HCT116 (cell line): ENCODE data around the gene VSIG10. TPM values are rescaled to one million over a fixed set of nuclear protein-coding genes. Genes with fewer than 3 reads are reported as not detected.

Experiments used
- ATAC-seq: fragments of 200-7000 bp; cut with Tn5 transposase; 2 replicates; pipeline ENCODE4 v1.9.1; 2020; ENCODE audit warnings: mild to moderate bottlenecking, moderate library complexity
- BruUV-seq: library from RNA; stranded (reverse); fragments of 400-500 nt; replicated peaks from 2 replicates; lab custom pipeline; 2021; lab: Mats Ljungman, UMichigan
- CTCF ChIA-PET: fragments of 300-600 bp; sonication (Branson Sonifier 250); formaldehyde crosslinking; loops from one replicate; lab custom pipeline; 2021; ENCODE audit warnings: antibody characterized with exemption; lab: Charles Lee
- POLR2A ChIA-PET: fragments of 300-600, 350-600 bp; sonication (Branson Sonifier 250); formaldehyde crosslinking; loops from one replicate; lab custom pipeline; 2021; ENCODE audit warnings: antibody characterized with exemption; lab: Charles Lee
- RAD21 ChIA-PET, 2 experiments: fragments of 300-600 bp; sonication (Branson Sonifier 250); formaldehyde crosslinking; loops; one replicate each; lab custom pipeline; 2023; ENCODE audit warnings: low total read pairs in 2 of 2; ENCODE audit not compliant: uncharacterized antibody in 2 of 2, unreplicated experiment in 2 of 2, low non-redundant PET in 1 of 2; lab: Charles Lee
- DNase-seq: peaks from one replicate; pipeline ENCODE4 v3.0.0-alpha.2; 2010; ENCODE audit warnings: low read depth, low spot score
- H2AFZ ChIP-seq: fragments of 200-600 bp; shearing (Covaris generic), sonication (generic); 2 replicates; pipeline ENCODE4 v1.6.1; 2017; ENCODE audit warnings: low read depth, mixed run types, mixed read lengths, antibody characterized with exemption, low read length; ENCODE audit not compliant: poor library complexity, severe bottlenecking
- H3K27ac ChIP-seq: 2 replicates; pipeline ENCODE4 v1.5.1; 2012; ENCODE audit warnings: low read depth, low read length
- H3K27me3 ChIP-seq: fragments of 200-600 bp; sonication (generic); 2 replicates; pipeline ENCODE4 v1.6.1; 2016; ENCODE audit warnings: mixed run types, low read length, mixed read lengths; ENCODE audit not compliant: insufficient read depth
- H3K36me3 ChIP-seq, 2 experiments: fragments of 200-500 bp in 1 of 2; fragments of 200-600 bp in 1 of 2; sonication (Bioruptor generic) in 1 of 2; sonication (generic) in 1 of 2; 2 replicates each; pipeline versions ENCODE4 v1.5.1 to v1.6.1; 2014 to 2016; ENCODE audit warnings: low read length in 2 of 2, inconsistent platforms in 1 of 2, mixed read lengths in 1 of 2, mixed run types in 1 of 2; ENCODE audit not compliant: insufficient read depth in 2 of 2, control insufficient read depth in 1 of 2
- H3K4me1 ChIP-seq, 2 experiments: fragments of 200-600 bp in 1 of 2; sonication (generic) in 1 of 2; 2 replicates each; pipeline versions ENCODE4 v1.5.1 to v1.6.1; 2012 to 2017; ENCODE audit warnings: low read length in 2 of 2, inconsistent platforms in 1 of 2, mild to moderate bottlenecking in 1 of 2, mixed read lengths in 1 of 2, mixed run types in 1 of 2, moderate library complexity in 1 of 2; ENCODE audit not compliant: insufficient read depth in 2 of 2, control insufficient read depth in 1 of 2
- H3K4me2 ChIP-seq: fragments of 200-600 bp; sonication (generic); 2 replicates; pipeline ENCODE4 v1.6.1; 2017; ENCODE audit warnings: mixed run types, low read length, mixed read lengths
- H3K4me3 ChIP-seq, 2 experiments: fragments of 200-600 bp in 1 of 2; sonication (generic) in 1 of 2; replicated peaks in 1 of 2; 2 replicates each; pipeline ENCODE4 v1.5.1; 2011 to 2016; ENCODE audit warnings: low read length in 2 of 2, control low read depth in 1 of 2, low read depth in 1 of 2, mild to moderate bottlenecking in 1 of 2, mixed read lengths in 1 of 2, mixed run types in 1 of 2
- H3K79me2 ChIP-seq: fragments of 200-600 bp; sonication (generic); 2 replicates; pipeline ENCODE4 v1.6.1; 2017; ENCODE audit warnings: mild to moderate bottlenecking, mixed run types, low read length, moderate library complexity, mixed read lengths; ENCODE audit not compliant: insufficient read depth
- H3K9ac ChIP-seq: fragments of 200-600 bp; sonication (generic); 2 replicates; pipeline ENCODE4 v1.6.1; 2016; ENCODE audit warnings: low read length, mixed read lengths
- H3K9me2 ChIP-seq: fragments of 200-600 bp; sonication (generic), shearing (Covaris generic); 2 replicates; pipeline ENCODE4 v1.6.1; 2017; ENCODE audit warnings: mixed run types, mild to moderate bottlenecking, moderate library complexity; ENCODE audit not compliant: insufficient read depth
- H3K9me3 ChIP-seq, 2 experiments: fragments of 200-500 bp in 1 of 2; fragments of 200-600 bp in 1 of 2; sonication (Bioruptor generic) in 1 of 2; sonication (generic) in 1 of 2; 2 replicates each; pipeline ENCODE4 v1.6.1; 2014 to 2017; ENCODE audit warnings: low read length in 2 of 2, mixed read lengths in 2 of 2, inconsistent platforms in 1 of 2, low read depth in 1 of 2, mild to moderate bottlenecking in 1 of 2, mixed run types in 1 of 2, moderate library complexity in 1 of 2; ENCODE audit not compliant: control insufficient read depth in 1 of 2, insufficient read depth in 1 of 2
- H4K20me1 ChIP-seq: fragments of 200-600 bp; sonication (generic), shearing (Covaris generic); 2 replicates; pipeline ENCODE4 v1.6.1; 2017; ENCODE audit warnings: mixed run types, mild to moderate bottlenecking, moderate library complexity; ENCODE audit not compliant: insufficient read depth
- EGR1 ChIP-seq: IDR thresholded peaks from 2 replicates; pipeline ENCODE4 v1.6.1; 2012; ENCODE audit warnings: low read depth
- EZH2phosphoT487 ChIP-seq: fragments of 200-600 bp; IDR thresholded peaks from 2 replicates; pipeline ENCODE4 v1.6.1; 2018; ENCODE audit warnings: antibody characterized with exemption, borderline replicate concordance
- JUND ChIP-seq: IDR thresholded peaks from 2 replicates; pipeline ENCODE4 v1.6.1; 2012
- POLR2AphosphoS5 ChIP-seq: IDR thresholded peaks from 2 replicates; pipeline ENCODE4 v1.6.1; 2011; ENCODE audit warnings: mild to moderate bottlenecking, low read depth, low read length, moderate library complexity
- SP1 ChIP-seq: IDR thresholded peaks from 2 replicates; pipeline ENCODE4 v1.6.1; 2012; ENCODE audit warnings: low read depth
- intact Hi-C: fragments of 100-400 bp; cut with micrococcal nuclease; formaldehyde crosslinking; loops from 2 replicates; pipeline ENCODE4 v1.10.0; 2022
- total RNA-seq: library from RNA; stranded (reverse); gene quantifications from one replicate; pipeline ENCODE4 v1.2.1, GENCODE V29; 2021; ENCODE audit not compliant: unreplicated experiment
- TF ChIP-seq, protein P1 (sequence below): IDR thresholded peaks from 2 replicates; pipeline ENCODE4 v1.6.1; 2011; ENCODE audit warnings: mild to moderate bottlenecking, low read length, moderate library complexity; ENCODE audit not compliant: insufficient replicate concordance; ENCODE audit errors: extremely low read depth

VSIG10 gene
- total RNA-seq, 1 experiment from 2014 or later = 42.6 TPM

DNA sequence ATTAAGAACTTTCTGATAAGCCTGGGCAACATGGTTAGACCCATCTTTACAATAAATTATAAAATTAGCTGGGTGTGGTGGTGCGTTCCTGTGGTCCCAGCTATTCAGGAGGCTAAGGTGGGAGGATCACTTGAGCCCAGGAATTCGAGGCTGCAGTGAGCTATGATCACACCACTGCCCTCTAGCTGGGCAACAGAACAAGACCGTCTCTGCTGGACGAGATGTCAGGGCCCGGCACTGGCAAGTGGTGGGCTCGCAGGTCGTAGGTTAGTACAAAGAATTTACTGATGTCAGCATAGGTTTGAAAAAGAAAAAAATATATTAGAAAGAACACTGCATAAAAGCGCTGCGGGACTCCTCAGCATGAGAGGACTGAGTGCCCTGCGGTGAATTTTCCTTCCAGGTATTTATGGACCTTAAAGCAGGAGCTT lies 15.7 kb upstream of the VSIG10 start:
- Histone ChIP-seq H3K27ac (no peak overlapping the region), H3K9me3 (no peaks in the 10 kb centered on the region), H3K4me1 (peaks cover 4 to 10% of the 10 kb centered on the region in 2 experiments; a peak in 3 of 4 replicates), H4K20me1 (no peaks in the 10 kb centered on the region), H3K4me3 (no peak overlapping the region), H3K36me3 (no peaks in the 10 kb centered on the region), H3K4me2 (no peak overlapping the region), H3K27me3 (no peaks in the 10 kb centered on the region), H3K9me2 (no peaks in the 10 kb centered on the region), H2AFZ (no peak overlapping the region), H3K79me2 (no peaks in the 10 kb centered on the region), H3K9ac (no peak overlapping the region)
- intact Hi-C loops = no loop called here
- ATAC-seq (no peak), DNase-seq (no peak)
- ChIA-PET POLR2A (no interaction called here), CTCF (interaction anchor here (0.6 to 4.0 kb wide), 2 partner anchors 160 to 257 kb away, joined by 5 to 62 read pairs; partner anchors contain the start of gene SUDS3), RAD21 (no interaction called here)
- no peak for TF ChIP-seq EZH2phosphoT487
- TF ChIP-seq EGR1 = no peak
- TF ChIP-seq, protein P1, sequence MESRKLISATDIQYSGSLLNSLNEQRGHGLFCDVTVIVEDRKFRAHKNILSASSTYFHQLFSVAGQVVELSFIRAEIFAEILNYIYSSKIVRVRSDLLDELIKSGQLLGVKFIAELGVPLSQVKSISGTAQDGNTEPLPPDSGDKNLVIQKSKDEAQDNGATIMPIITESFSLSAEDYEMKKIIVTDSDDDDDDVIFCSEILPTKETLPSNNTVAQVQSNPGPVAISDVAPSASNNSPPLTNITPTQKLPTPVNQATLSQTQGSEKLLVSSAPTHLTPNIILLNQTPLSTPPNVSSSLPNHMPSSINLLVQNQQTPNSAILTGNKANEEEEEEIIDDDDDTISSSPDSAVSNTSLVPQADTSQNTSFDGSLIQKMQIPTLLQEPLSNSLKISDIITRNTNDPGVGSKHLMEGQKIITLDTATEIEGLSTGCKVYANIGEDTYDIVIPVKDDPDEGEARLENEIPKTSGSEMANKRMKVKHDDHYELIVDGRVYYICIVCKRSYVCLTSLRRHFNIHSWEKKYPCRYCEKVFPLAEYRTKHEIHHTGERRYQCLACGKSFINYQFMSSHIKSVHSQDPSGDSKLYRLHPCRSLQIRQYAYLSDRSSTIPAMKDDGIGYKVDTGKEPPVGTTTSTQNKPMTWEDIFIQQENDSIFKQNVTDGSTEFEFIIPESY = no peak
- TF ChIP-seq JUND = no peak
- no peak for TF ChIP-seq SP1
- BruUV-seq = no TSS peak

DNA sequence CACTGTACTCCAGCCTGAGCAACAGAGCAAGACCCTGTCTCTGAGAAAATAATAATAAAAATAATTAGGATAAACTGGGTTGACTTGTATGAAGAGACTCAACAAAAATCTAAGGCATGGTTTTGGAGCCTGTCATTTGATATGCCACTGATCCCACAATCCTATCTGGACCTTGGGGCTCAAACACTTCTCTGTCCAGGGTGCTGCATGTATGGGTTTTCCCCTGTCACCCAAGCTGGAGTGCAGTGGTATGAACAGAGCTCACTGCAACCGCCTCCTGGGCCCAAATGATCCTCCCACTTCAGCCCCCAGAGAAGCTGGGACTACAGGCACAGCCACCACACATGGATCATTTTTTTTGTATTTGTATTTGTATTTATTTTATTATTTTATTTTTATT lies 5.3 kb upstream of the VSIG10 start:
- ATAC-seq = no peak
- Histone ChIP-seq H3K36me3 (no peaks in the 10 kb centered on the region), H2AFZ (no peak overlapping the region), H3K27ac (no peak overlapping the region), H3K9me2 (no peaks in the 10 kb centered on the region), H3K9me3 (no peaks in the 10 kb centered on the region), H3K9ac (no peak overlapping the region), H3K4me2 (no peak overlapping the region), H3K79me2 (no peaks in the 10 kb centered on the region), H3K27me3 (no peaks in the 10 kb centered on the region), H3K4me3 (no peak overlapping the region), H4K20me1 (no peaks in the 10 kb centered on the region), H3K4me1 (peaks cover 5 to 22% of the 10 kb centered on the region in 2 experiments; a peak in 3 of 4 replicates)
- RAD21 ChIA-PET = no interaction called here
- CTCF ChIA-PET = interaction anchor here (3.0 kb wide), 1 partner anchor 12 kb away, joined by 12 read pairs; no protein-coding TSS in a partner anchor
- no TSS peak for BruUV-seq
- intact Hi-C loops = no loop called here
- TF ChIP-seq POLR2AphosphoS5 = no peak
- no peak for TF ChIP-seq JUND
- TF ChIP-seq, all 23 proteins: peak for 0
- no peak for DNase-seq
- POLR2A ChIA-PET = no interaction called here
